ENCODE measurements around the gene SNORC.

The SNORC gene

DNA sequence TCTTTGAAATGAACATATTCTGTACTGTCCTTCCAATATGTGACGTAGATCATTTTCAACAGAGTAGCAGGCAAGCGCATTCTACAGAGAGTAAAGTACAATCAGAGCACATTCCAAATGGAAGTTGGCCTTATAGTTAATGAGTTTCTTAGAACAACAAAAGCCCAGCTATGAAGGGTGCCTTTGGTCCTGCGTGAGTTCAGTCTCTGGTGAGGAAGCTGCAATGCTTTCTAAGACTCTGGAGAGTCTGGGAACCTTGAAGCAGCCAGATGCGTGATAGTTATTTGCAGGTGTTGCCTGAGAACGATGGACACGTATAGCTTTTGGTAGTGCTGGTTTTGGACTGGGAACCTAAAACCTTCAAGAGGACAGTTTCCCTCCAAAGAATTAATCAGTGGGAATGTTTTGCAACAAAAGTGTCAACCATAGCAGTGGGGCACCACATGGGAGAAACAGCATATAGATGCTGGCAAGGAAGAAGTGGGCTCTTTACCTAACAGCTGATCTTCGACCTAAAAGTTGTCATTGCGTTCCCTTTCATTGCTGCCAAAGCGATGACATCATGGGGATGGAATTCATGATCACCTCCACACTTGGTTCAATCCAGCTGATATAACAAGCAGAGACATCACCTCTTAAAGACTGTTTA is 9.3 kb upstream of the SNORC start:
- no peak overlapping the region for H3K4me3 ChIP-seq (ENCODE audit: low read depth, low read length)
- TF ChIP-seq, protein P1, sequence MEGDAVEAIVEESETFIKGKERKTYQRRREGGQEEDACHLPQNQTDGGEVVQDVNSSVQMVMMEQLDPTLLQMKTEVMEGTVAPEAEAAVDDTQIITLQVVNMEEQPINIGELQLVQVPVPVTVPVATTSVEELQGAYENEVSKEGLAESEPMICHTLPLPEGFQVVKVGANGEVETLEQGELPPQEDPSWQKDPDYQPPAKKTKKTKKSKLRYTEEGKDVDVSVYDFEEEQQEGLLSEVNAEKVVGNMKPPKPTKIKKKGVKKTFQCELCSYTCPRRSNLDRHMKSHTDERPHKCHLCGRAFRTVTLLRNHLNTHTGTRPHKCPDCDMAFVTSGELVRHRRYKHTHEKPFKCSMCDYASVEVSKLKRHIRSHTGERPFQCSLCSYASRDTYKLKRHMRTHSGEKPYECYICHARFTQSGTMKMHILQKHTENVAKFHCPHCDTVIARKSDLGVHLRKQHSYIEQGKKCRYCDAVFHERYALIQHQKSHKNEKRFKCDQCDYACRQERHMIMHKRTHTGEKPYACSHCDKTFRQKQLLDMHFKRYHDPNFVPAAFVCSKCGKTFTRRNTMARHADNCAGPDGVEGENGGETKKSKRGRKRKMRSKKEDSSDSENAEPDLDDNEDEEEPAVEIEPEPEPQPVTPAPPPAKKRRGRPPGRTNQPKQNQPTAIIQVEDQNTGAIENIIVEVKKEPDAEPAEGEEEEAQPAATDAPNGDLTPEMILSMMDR (IDR thresholded peaks at IDR 0.05; ENCODE audit: low read depth, low read length, missing control alignments), result no peak
- no peaks in the 10 kb centered on the region for H3K27me3 ChIP-seq (replicated peaks)
- in situ Hi-C loops (cut with HindIII; ENCODE audit: low pct_ligation_motif_present, low sequenced_read_pairs), result no loop called here
- H3K27ac ChIP-seq, result no peak overlapping the region
- H3K36me3 ChIP-seq (replicated peaks), result peaks cover 25% of the 10 kb centered on the region
- DNase-seq, result no peak

DNA sequence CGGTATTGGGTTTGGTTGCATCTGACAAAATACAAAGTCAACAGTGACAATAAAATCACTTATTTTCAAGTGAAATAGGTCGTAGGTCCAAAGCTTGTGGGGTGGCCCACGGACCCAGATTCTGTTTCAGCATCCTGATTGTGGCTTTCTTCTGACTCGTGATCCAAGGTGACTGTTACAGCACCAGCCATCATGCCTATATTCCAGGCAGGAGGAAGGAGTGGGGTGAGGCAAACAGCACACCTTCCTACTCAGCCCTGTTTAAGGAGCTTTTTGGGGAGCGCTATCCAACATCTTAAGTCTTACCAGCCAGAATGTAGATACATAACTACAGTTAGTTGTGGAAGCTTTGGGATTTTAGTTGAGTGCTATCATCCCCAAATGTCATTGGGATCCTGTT is 8.7 kb upstream of the SNORC start:
- DNase-seq, result no peak
- peaks cover 25% of the 10 kb centered on the region for H3K36me3 ChIP-seq (replicated peaks)
- in situ Hi-C loops (cut with HindIII; ENCODE audit: low pct_ligation_motif_present, low sequenced_read_pairs), result no loop called here
- H3K4me3 ChIP-seq (ENCODE audit: low read depth, low read length), result no peak overlapping the region
- H3K27ac ChIP-seq, result no peak overlapping the region
- TF ChIP-seq, protein P1 (IDR thresholded peaks at IDR 0.05; ENCODE audit: low read depth, low read length, missing control alignments), result no peak
- no peaks in the 10 kb centered on the region for H3K27me3 ChIP-seq (replicated peaks)

GRCh38 chr2:232863996-232864395 is 6.1 kb upstream of the SNORC start:
- in situ Hi-C loops (cut with HindIII; ENCODE audit: low pct_ligation_motif_present, low sequenced_read_pairs), result no loop called here
- DNase-seq, result no peak

GRCh38 chr2:232865165-232865564 is 4.9 kb upstream of the SNORC start:
- in situ Hi-C loops (cut with HindIII; ENCODE audit: low pct_ligation_motif_present, low sequenced_read_pairs), result no loop called here
- no peak for DNase-seq
- no peak overlapping the region for H3K27ac ChIP-seq
- H3K4me3 ChIP-seq (ENCODE audit: low read depth, low read length), result no peak overlapping the region
- peaks cover 5% of the 10 kb centered on the region for H3K36me3 ChIP-seq (replicated peaks)
- H3K27me3 ChIP-seq (replicated peaks), result no peaks in the 10 kb centered on the region
- TF ChIP-seq, protein P1 (IDR thresholded peaks at IDR 0.05; ENCODE audit: low read depth, low read length, missing control alignments), result no peak

More at GRCh38 chr2:232863996-232864395, 6.1 kb upstream of the SNORC start:
- no peaks in the 10 kb centered on the region for H3K27me3 ChIP-seq (replicated peaks)
- TF ChIP-seq, protein P1 (IDR thresholded peaks at IDR 0.05; ENCODE audit: low read depth, low read length, missing control alignments), result no peak
- no peak overlapping the region for H3K4me3 ChIP-seq (ENCODE audit: low read depth, low read length)
- peaks cover 6% of the 10 kb centered on the region for H3K36me3 ChIP-seq (replicated peaks)
- no peak overlapping the region for H3K27ac ChIP-seq

GRCh38 chr2:232866104-232866503 is 4.0 kb upstream of the SNORC start:
- H3K27me3 ChIP-seq (replicated peaks), result no peaks in the 10 kb centered on the region
- peaks cover 4% of the 10 kb centered on the region for H3K36me3 ChIP-seq (replicated peaks)
- TF ChIP-seq, protein P1 (IDR thresholded peaks at IDR 0.05; ENCODE audit: low read depth, low read length, missing control alignments), result no peak
- no peak for DNase-seq
- no peak overlapping the region for H3K27ac ChIP-seq
- H3K4me3 ChIP-seq (ENCODE audit: low read depth, low read length), result no peak overlapping the region
- in situ Hi-C loops (cut with HindIII; ENCODE audit: low pct_ligation_motif_present, low sequenced_read_pairs), result no loop called here

Measured in brain microvascular endothelial cell (primary cell).